GM23248 (cell line): ENCODE results near the gene KCNS1.

ENCODE experiments used
- EZH2 ChIP-seq: fragments of 200-600 bp; sonication (generic); IDR thresholded peaks from 2 replicates; pipeline ENCODE4 v1.6.1; 2018; ENCODE audit warnings: antibody characterized with exemption, mild to moderate bottlenecking; ENCODE audit not compliant: insufficient read depth, poor library complexity, severe bottlenecking
- EZH2phosphoT487 ChIP-seq: fragments of 200-600 bp; sonication (generic); IDR thresholded peaks from 2 replicates; pipeline ENCODE4 v1.6.1; 2018; ENCODE audit warnings: antibody characterized with exemption, moderate library complexity, mild to moderate bottlenecking, low read depth; ENCODE audit not compliant: insufficient read depth

GRCh38 chr20:45077559-45077958, 23.4 kb downstream of the KCNS1 start:
- no peak for TF ChIP-seq EZH2
- no peak for TF ChIP-seq EZH2phosphoT487
